GM12801 (cell line): ENCODE measurements around the gene ETFA.

ENCODE experiments used
- TF ChIP-seq, protein P1 (sequence below): IDR thresholded peaks from one replicate; pipeline ENCODE4 v1.5.1; 2011; ENCODE audit warnings: control low read depth; ENCODE audit not compliant: insufficient read length; ENCODE audit errors: extremely low read depth

The ETFA gene

DNA sequence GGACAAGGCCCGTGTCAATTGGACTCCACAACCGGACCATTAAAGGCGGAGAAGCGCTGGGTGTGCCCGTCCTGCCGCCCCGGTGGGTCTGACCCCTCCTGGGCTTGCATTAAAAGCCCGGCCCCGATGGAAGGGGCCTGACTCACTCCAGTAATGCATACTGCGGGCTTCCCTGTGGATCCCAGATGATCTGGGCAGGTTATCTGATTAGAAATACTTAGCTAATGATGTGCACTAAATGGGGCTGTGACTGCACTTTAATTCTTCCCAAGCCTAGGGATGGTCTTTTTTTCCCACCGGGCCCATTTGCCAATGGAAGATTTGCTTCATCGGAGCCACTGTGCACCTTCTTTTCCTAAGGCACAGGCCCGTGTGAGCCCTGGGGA, 126.6 kb downstream of the ETFA start:
- TF ChIP-seq, protein P1, sequence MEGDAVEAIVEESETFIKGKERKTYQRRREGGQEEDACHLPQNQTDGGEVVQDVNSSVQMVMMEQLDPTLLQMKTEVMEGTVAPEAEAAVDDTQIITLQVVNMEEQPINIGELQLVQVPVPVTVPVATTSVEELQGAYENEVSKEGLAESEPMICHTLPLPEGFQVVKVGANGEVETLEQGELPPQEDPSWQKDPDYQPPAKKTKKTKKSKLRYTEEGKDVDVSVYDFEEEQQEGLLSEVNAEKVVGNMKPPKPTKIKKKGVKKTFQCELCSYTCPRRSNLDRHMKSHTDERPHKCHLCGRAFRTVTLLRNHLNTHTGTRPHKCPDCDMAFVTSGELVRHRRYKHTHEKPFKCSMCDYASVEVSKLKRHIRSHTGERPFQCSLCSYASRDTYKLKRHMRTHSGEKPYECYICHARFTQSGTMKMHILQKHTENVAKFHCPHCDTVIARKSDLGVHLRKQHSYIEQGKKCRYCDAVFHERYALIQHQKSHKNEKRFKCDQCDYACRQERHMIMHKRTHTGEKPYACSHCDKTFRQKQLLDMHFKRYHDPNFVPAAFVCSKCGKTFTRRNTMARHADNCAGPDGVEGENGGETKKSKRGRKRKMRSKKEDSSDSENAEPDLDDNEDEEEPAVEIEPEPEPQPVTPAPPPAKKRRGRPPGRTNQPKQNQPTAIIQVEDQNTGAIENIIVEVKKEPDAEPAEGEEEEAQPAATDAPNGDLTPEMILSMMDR = no peak

DNA sequence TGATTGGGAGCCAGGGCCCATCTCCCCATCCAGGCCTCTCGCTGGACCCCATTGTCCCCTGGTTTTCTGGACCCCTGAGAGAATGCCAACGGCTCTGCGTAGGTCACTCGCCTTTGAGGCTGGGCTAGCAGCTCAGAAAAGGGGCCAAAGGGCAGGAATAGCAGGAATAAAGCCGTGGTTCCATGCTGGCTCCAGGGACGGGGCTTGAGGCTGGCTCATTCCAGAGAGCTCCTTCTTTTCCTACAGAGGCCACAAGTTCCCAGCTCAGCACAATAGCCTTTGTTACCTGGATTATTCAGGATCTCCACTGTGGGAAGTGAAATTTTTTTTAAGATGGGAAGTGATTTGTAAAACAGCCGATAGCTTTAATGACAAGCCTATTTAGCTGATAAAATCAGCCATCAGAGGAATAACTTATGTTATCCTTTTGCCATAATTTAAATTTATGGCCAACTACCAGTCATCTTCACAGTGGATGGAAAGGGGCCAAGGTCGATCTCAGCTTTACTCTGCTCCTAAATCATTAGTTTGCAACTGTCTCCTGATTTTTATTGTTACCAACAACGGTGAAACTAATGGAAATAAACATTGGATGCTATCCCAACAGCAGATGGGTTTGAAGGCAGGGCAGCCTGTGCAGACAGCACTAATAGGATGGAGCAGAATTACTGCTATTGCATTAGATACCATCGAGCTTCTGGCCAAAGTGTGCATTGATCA, 127.2 kb downstream of the ETFA start:
- TF ChIP-seq, protein P1 = no peak

DNA sequence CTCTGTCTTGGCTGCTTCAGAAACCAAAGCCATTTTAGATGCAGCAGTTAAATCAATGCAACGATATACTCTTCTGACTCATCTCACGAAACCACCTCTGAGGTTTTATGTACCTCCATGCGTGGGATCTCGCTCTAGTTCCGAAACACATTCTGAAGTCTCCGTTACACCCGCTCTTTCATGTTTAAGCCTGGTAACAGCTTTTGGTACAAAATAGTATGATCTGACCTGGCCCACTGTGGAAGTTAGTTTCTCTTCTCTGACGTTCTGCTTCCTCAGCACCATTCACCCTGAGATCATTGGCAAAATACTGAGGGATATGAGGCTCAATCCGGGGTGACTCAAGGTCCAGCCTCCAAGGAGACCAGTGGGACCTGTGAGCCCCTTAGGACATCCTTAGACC, 129.6 kb downstream of the ETFA start:
- TF ChIP-seq, protein P1 = no peak

DNA sequence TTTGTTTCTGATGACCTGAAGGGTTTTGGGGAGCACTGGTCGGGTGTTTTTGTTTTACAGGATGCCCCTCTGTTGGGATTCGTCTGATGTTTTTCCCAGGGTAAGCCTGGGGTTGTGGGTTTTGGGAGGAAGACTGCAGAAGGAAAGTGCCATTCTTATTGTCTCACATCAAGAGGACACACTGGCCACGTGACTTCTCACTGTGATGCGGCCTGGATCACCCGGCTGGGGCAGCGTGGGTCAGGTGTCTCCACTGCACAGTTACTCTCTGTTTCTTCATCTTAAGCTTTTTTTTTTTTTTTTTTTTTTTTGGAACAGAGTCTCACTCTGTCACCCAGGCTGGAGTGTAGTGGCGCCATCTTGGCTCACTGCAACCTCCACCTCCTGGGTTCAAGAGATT, 130.9 kb downstream of the ETFA start:
- TF ChIP-seq, protein P1 = no peak

DNA sequence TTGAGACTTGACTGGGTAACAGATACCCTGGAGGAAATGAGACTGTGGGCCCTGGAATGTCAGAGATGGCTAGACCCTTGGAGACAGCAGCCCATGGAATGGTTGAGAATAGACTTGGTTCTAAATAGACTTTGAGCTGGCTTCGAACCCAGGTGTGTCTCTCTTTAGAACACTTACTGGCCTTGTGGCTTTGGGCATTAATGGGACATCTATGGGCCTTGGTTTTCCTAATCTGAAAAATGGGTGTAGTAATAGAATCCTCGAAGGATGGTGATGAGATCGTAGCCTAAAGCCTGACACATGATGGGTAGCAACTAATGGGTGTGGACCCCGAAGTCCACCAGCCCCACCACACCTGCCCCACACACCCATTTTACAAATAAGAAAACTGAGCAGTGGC, 132.2 kb downstream of the ETFA start:
- TF ChIP-seq, protein P1 = no peak

DNA sequence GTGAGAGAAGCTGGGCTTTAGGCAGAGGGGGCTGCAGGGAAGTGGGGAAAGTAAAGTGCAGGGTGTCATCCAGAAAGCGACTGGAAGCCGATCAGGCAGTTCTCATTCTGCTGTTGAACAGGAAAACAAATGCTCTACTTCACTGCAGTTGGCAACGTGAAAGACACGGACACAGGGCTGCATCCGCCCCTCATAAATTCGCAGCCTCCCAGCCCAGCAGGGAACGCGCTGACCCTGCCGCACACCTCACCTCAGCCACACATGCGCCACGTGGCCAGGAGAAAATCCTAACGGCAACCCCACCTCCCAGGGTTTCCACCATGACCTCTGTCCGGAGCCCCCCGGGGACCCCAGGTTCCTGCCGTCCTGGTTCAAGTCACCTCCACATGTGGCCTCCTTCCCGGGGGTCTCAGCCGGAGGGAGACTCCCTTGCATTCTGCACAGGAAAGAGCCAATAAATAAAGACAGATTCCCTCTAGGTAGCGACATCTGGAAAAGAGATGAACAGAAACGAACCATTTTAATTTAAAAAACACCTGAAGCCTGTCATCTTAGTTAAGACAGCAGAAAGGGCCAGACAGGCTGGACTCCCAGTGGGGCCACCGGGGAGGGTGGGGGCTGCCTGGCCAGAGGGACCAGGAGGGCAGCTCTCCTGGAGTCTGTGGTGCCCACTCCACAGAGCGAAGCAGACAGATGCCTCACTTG, 132.8 kb downstream of the ETFA start:
- TF ChIP-seq, protein P1 = no peak

DNA sequence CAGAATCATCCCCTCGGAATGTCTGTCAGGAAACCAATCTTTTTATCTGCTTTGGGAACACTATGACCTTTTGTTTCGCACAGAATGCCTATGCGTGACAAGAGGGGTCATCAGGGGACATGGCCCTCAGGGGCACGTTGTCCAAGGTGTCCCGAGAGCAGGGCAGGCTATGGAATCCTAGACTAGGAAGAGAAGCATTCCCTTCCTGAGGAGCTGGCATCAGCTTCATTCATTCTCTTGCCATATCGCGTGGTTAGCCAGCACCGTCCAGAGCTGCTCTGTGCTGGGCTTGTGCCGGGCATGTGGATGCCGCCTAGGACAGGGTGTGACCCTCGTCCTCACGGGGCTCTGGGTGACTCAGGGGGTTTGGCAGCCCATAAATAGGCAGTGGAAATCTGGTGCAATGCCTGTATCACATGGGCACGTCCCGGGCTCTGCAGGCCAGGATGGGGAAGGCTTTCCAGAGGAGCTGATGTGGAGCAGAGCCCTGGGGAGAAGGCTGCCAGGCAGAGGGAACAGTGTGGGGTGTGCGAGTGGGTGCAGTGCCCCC, 133.7 kb downstream of the ETFA start:
- TF ChIP-seq, protein P1 = no peak
